PFSK-1 (cell line): ENCODE results near the gene ORM1.

ENCODE experiments used
- FOXP2 ChIP-seq: optimal IDR thresholded peaks from 2 replicates; pipeline ENCODE3; 2011; ENCODE audit warnings: borderline replicate concordance, control low read depth, inconsistent platforms; ENCODE audit not compliant: insufficient read depth; ENCODE audit errors: extremely low read length, extremely low read depth
- POLR2AphosphoS5 ChIP-seq: IDR thresholded peaks from 2 replicates; pipeline ENCODE4 v1.6.1; 2012; ENCODE audit warnings: low read depth, mild to moderate bottlenecking, control low read depth, low read length, moderate library complexity
- REST ChIP-seq, 2 experiments: IDR thresholded peaks; 2 replicates each; pipeline versions ENCODE4 v1.6.1 to v1.8.0; 2011 to 2012; ENCODE audit warnings: low read depth in 2 of 2, low read length in 2 of 2, control low read depth in 1 of 2, inconsistent platforms in 1 of 2, mild to moderate bottlenecking in 1 of 2, moderate library complexity in 1 of 2; ENCODE audit not compliant: insufficient read depth in 1 of 2
- SIN3A ChIP-seq: IDR thresholded peaks from 2 replicates; pipeline ENCODE4 v1.6.1; 2012; ENCODE audit warnings: mild to moderate bottlenecking, low read length, moderate library complexity, borderline replicate concordance; ENCODE audit not compliant: insufficient read depth
- TAF1 ChIP-seq: IDR thresholded peaks from 2 replicates; pipeline ENCODE4 v1.6.1; 2012; ENCODE audit warnings: low read length, control low read depth, borderline replicate concordance; ENCODE audit not compliant: insufficient read depth

Gene ORM1

GRCh38 chr9:114369216-114370130 lies 46.6 kb downstream of the ORM1 start:
- TF ChIP-seq TAF1 (no peak), SIN3A (no peak), REST (IDR thresholded peaks at IDR 0.05; ENCODE audit: insufficient read depth in 1 of 2, low read depth in 2 of 2, low read length in 2 of 2) (no peak), FOXP2 (no peak), POLR2AphosphoS5 (no peak)

DNA sequence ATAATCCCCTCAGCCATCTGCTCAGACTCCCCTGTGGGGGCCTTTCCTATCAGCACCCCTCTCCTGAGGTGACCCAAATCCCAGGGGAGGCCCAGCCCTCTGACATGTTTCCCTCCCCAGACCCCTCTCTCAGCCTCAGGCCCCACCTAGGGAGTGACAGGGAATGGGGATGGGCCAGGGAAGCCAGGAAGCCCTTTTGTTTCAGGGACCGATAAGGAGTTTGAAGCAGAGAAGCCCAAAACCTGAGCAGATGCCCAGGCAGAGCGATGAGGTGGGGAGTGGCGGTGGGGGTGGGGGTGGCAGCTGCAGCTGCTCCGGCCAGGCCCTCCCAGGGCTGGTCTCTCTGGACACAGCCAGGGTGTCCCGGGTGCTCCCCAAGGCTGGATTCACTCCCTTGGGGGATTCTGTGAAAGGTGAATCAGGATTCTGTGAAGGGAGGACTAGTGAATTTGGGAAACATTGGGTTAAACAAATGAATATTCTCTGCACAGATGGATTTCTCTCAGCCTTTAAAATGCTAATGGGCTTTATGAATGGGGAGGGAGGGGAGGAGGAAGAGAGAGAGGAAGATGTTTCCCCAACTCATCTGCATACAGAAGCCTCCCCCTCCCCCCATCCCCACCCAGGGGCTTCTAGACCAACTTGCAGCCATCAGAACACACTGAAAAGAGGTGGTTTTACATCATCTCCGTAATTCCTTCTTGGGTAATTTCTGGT lies 47.5 kb downstream of the ORM1 start:
- TF ChIP-seq FOXP2 (no peak), TAF1 (no peak), POLR2AphosphoS5 (no peak), REST (IDR thresholded peaks at IDR 0.05; ENCODE audit: insufficient read depth in 1 of 2, low read depth in 2 of 2, low read length in 2 of 2) (no peak), SIN3A (no peak)

DNA sequence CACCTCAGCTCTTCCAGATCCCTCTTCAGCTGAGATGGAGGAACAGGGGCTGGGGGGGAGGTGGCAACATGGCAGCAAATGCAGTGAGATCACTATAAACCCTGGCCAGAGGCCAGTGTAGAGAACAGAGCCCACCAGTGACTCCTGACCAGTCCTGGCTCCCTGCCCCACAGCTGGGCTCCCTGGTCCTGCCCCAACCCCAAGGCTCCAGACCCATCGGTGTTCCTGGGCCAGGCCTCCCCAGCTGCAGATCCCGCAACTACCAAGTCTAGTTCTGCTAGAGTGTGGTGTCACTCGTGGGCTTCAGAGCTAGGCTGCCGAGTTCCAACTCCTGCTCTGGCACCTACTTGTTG lies 48.0 kb downstream of the ORM1 start:
- no peak for TF ChIP-seq TAF1
- TF ChIP-seq FOXP2 = no peak
- no peak for TF ChIP-seq POLR2AphosphoS5

DNA sequence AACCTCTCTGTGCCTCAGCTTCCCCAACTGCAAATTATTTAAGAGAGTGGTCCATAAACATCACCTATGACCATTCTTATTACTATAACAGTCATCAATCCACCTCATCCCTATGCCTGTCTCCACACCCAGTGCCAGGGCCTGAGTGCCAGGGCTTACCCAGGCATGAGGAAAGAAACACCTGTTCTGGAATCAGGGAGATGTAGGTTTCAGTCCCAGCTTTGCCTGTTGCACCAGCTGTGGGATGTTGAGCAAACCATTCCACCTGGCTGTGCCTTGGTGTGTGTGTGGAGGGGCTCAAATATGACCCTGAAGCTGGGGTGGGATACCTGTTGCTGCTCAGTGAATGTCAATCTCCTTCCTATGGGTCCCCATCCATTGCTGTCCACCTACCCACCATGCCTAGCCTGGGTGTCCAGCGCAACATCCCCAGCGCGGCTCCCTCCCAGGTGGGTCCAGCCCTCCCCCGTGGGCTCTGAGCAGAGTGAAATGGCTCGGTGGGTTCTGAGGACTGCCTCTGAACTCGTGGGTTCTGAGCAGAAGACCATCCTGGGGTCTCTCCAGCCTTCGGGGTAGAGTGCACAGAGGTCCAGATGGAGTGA lies 48.5 kb downstream of the ORM1 start:
- no peak for TF ChIP-seq REST (IDR thresholded peaks at IDR 0.05; ENCODE audit: insufficient read depth in 1 of 2, low read depth in 2 of 2, low read length in 2 of 2)
- TF ChIP-seq TAF1 = no peak
- no peak for TF ChIP-seq POLR2AphosphoS5
- no peak for TF ChIP-seq FOXP2
- TF ChIP-seq SIN3A = no peak
